Thyroid gland (tissue), 4 donors: ENCODE measurements around the gene RNF148.

Source experiments
- POLR2A ChIP-seq, 2 donors: fragments of 450-650 bp; IDR thresholded peaks; one replicate each; pipeline ENCODE4 v1.6.1; 2017; ENCODE audit warnings: antibody characterized with exemption in 2 of 2, mild to moderate bottlenecking in 2 of 2, moderate library complexity in 1 of 2
- TF ChIP-seq, protein P1 (sequence below), 6 experiments: fragments of 200-600 bp in 3 of 6; fragments of 450-650 bp in 3 of 6; sonication (generic) in 3 of 6; IDR thresholded peaks; one replicate each; pipeline ENCODE4 v1.5.1; 2016 to 2019; ENCODE audit warnings: antibody characterized with exemption in 6 of 6, mild to moderate bottlenecking in 2 of 6, inconsistent platforms in 1 of 6, moderate library complexity in 1 of 6

- TF ChIP-seq POLR2A (IDR thresholded peaks at IDR 0.05), result no peak
- TF ChIP-seq, protein P1, sequence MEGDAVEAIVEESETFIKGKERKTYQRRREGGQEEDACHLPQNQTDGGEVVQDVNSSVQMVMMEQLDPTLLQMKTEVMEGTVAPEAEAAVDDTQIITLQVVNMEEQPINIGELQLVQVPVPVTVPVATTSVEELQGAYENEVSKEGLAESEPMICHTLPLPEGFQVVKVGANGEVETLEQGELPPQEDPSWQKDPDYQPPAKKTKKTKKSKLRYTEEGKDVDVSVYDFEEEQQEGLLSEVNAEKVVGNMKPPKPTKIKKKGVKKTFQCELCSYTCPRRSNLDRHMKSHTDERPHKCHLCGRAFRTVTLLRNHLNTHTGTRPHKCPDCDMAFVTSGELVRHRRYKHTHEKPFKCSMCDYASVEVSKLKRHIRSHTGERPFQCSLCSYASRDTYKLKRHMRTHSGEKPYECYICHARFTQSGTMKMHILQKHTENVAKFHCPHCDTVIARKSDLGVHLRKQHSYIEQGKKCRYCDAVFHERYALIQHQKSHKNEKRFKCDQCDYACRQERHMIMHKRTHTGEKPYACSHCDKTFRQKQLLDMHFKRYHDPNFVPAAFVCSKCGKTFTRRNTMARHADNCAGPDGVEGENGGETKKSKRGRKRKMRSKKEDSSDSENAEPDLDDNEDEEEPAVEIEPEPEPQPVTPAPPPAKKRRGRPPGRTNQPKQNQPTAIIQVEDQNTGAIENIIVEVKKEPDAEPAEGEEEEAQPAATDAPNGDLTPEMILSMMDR (IDR thresholded peaks at IDR 0.05), result no peak
These were observed 18.2 kb downstream of the RNF148 start for GRCh38 chr7:122684504-122684903.
